CD14-positive monocyte (primary cell): ENCODE measurements around the gene LPCAT1. TPM values are rescaled to one million over a fixed set of nuclear protein-coding genes. Genes with fewer than 3 reads are reported as not detected.

ENCODE experiments used
- DNase-seq, 3 donors: peaks; one replicate each; pipeline ENCODE4 v3.0.0-alpha.2; 2011 to 2022
- H2AFZ ChIP-seq: 2 replicates; pipeline ENCODE4 v1.6.0; 2012; ENCODE audit warnings: mild to moderate bottlenecking, low read depth, low read length, inconsistent platforms; ENCODE audit not compliant: insufficient read depth, poor library complexity, severe bottlenecking
- H3K27ac ChIP-seq, 2 donors: 1 replicate in 1 of 2; 2 replicates in 1 of 2; pipeline ENCODE4 v1.5.1; 2012 to 2013; ENCODE audit warnings: low read length in 2 of 2, control low read depth in 1 of 2, inconsistent platforms in 1 of 2, low read depth in 1 of 2, mild to moderate bottlenecking in 1 of 2
- H3K27me3 ChIP-seq, 2 donors: one replicate each; pipeline versions ENCODE4 v1.6.0 to v1.6.1; 2011 to 2013; ENCODE audit warnings: low read length in 2 of 2; ENCODE audit not compliant: control insufficient read depth in 2 of 2, insufficient read depth in 2 of 2
- H3K36me3 ChIP-seq, 2 donors: replicated peaks in 1 of 2; 1 replicate in 1 of 2; 2 replicates in 1 of 2; pipeline versions ENCODE4 v1.5.1 to v1.6.1; 2012 to 2013; ENCODE audit warnings: low read length in 2 of 2, control low read depth in 1 of 2, inconsistent platforms in 1 of 2, mild to moderate bottlenecking in 1 of 2; ENCODE audit not compliant: insufficient read depth in 2 of 2, control insufficient read depth in 1 of 2
- H3K4me1 ChIP-seq, 2 donors: 1 replicate in 1 of 2; 2 replicates in 1 of 2; pipeline versions ENCODE4 v1.5.1 to v1.6.1; 2012 to 2013; ENCODE audit warnings: low read length in 2 of 2, control low read depth in 1 of 2, inconsistent platforms in 1 of 2, mild to moderate bottlenecking in 1 of 2, moderate library complexity in 1 of 2; ENCODE audit not compliant: insufficient read depth in 2 of 2, control insufficient read depth in 1 of 2
- H3K4me2 ChIP-seq: replicated peaks from 2 replicates; pipeline ENCODE3; 2012; ENCODE audit warnings: low read length, moderate library complexity, mild to moderate bottlenecking; ENCODE audit not compliant: poor library complexity, severe bottlenecking; ENCODE audit errors: extremely low read depth
- H3K4me3 ChIP-seq, 3 experiments: fragments of 200-600 bp in 1 of 3; sonication (generic) in 1 of 3; replicated peaks in 1 of 3; 1 replicate in 2 of 3; 2 replicates in 1 of 3; pipeline ENCODE4 v1.5.1; 2011 to 2013; ENCODE audit warnings: low read length in 3 of 3, mild to moderate bottlenecking in 3 of 3, control low read depth in 2 of 3, low read depth in 2 of 3, inconsistent platforms in 1 of 3, moderate library complexity in 1 of 3
- H3K79me2 ChIP-seq: 2 replicates; pipeline ENCODE4 v1.6.0; 2012; ENCODE audit warnings: mild to moderate bottlenecking, control low read depth, inconsistent platforms, low read length, moderate library complexity; ENCODE audit not compliant: insufficient read depth
- H3K9ac ChIP-seq: 2 replicates; pipeline ENCODE4 v1.6.0; 2017; ENCODE audit warnings: low read length, mild to moderate bottlenecking; ENCODE audit not compliant: insufficient read depth, poor library complexity, severe bottlenecking
- H3K9me3 ChIP-seq, 2 donors: replicated peaks in 1 of 2; 1 replicate in 1 of 2; 2 replicates in 1 of 2; pipeline versions ENCODE4 v1.5.1 to v1.6.1; 2012 to 2013; ENCODE audit warnings: low read length in 2 of 2, control low read depth in 1 of 2; ENCODE audit not compliant: control insufficient read depth in 1 of 2, insufficient read depth in 1 of 2
- H4K20me1 ChIP-seq: 2 replicates; pipeline ENCODE4 v1.6.0; 2012; ENCODE audit warnings: mild to moderate bottlenecking, low read length, control low read depth, moderate library complexity; ENCODE audit not compliant: insufficient read depth
- H3K27ac Mint-ChIP-seq, 7 donors: one replicate each; pipeline ENCODE4 v1.8.0; 2020; ENCODE audit warnings: mild to moderate bottlenecking in 7 of 7, mixed read lengths in 7 of 7, moderate library complexity in 6 of 7, inconsistent platforms in 2 of 7
- H3K27me3 Mint-ChIP-seq, 3 donors: one replicate each; pipeline ENCODE4 v1.8.0; 2021 to 2022; ENCODE audit warnings: low read depth in 3 of 3, mild to moderate bottlenecking in 3 of 3, mixed read lengths in 3 of 3, moderate library complexity in 3 of 3, inconsistent platforms in 1 of 3
- H3K36me3 Mint-ChIP-seq, 2 donors: one replicate each; pipeline ENCODE4 v1.8.0; 2020; ENCODE audit warnings: mixed read lengths in 2 of 2, inconsistent platforms in 1 of 2, mild to moderate bottlenecking in 1 of 2
- H3K4me1 Mint-ChIP-seq: one replicate; pipeline ENCODE4 v1.8.0; 2020; ENCODE audit warnings: mild to moderate bottlenecking, mixed read lengths
- H3K4me3 Mint-ChIP-seq, 2 donors: one replicate each; pipeline ENCODE4 v1.8.0; 2020; ENCODE audit warnings: mild to moderate bottlenecking in 2 of 2, mixed read lengths in 2 of 2, moderate library complexity in 1 of 2
- H3K9me3 Mint-ChIP-seq, 7 donors: one replicate each; pipeline ENCODE4 v1.8.0; 2020 to 2022; ENCODE audit warnings: mixed read lengths in 7 of 7, mild to moderate bottlenecking in 6 of 7, moderate library complexity in 6 of 7, inconsistent platforms in 2 of 7
- WGBS: methylation state at CpG from one replicate; pipeline ENCODE4 v1.1.5; 2013; ENCODE audit warnings: missing lambda C conversion rate; ENCODE audit not compliant: insufficient coverage; 5-methylcytosine and 5-hydroxymethylcytosine counted together
- intact Hi-C, 2 donors: fragments of 100-400 bp; cut with micrococcal nuclease; formaldehyde crosslinking; loops; one replicate each; pipeline versions ENCODE4 v1.15.0 to v1.15.1; 2023
- polyA plus RNA-seq, 3 donors: library from polyadenylated mRNA; depleted of rRNA in 1 of 3; unstranded in 2 of 3; stranded (reverse) in 1 of 3; fragments of 300-500 nt in 2 of 3; fragments of >200 nt in 1 of 3; fragmentation: Illumina TruSeq in 2 of 3; gene quantifications; 1 replicate in 2 of 3; 2 replicates in 1 of 3; pipeline ENCODE4 v1.2.3, GENCODE V29; 2012 to 2021
- TF ChIP-seq, protein P1 (sequence below): fragments of 200-600 bp; IDR thresholded peaks from one replicate; pipeline ENCODE4 v1.8.0; 2022; ENCODE audit warnings: antibody characterized with exemption, mild to moderate bottlenecking

Gene LPCAT1
- polyA plus RNA-seq, 3 donors, result 34.1 to 53.9 (median 34.8) TPM

GRCh38 chr5:1502046-1502736, 21.6 kb downstream of the LPCAT1 start:
- Histone ChIP-seq H3K79me2 (peaks cover 81% of the 10 kb centered on the region), H3K4me3 (peak overlapping the region in 1 of 3 experiments; percentile 46), H3K4me2 (peak overlapping the region; percentile 52), H3K27me3 (no peaks in the 10 kb centered on the region), H3K4me1 (peaks cover 91 to 99% of the 10 kb centered on the region in 2 donors), H3K9me3 (no peaks in the 10 kb centered on the region), H2AFZ (no peak overlapping the region), H3K36me3 (peaks cover 6 to 13% of the 10 kb centered on the region in 2 donors), H4K20me1 (peaks cover 16% of the 10 kb centered on the region), H3K9ac (peak overlapping the region; percentile 70), H3K27ac (peak overlapping the region; percentile 94 to 96)
- H3K9me3 Mint-ChIP-seq, result no peaks in the 10 kb centered on the region
- peak overlapping the region; percentile 99 to 100 (median 100) for H3K27ac Mint-ChIP-seq
- H3K4me1 Mint-ChIP-seq, result peaks cover 89% of the 10 kb centered on the region
- intact Hi-C loops, result loop anchor here (2.0 kb wide), 2 partner anchors 15 to 23 kb away; no protein-coding TSS in a partner anchor
- H3K27me3 Mint-ChIP-seq, result peaks cover 0 to 5% (median 0%) of the 10 kb centered on the region in 3 donors
- WGBS, result 76% methylated on average over 16 of the region's 23 CpGs
- peak overlapping the region; percentile 71 to 84 for H3K4me3 Mint-ChIP-seq
- DNase-seq, result peak; percentile 90 to 97 (median 96)
- H3K36me3 Mint-ChIP-seq, result peaks cover 38 to 41% of the 10 kb centered on the region in 2 donors
- TF ChIP-seq, protein P1, sequence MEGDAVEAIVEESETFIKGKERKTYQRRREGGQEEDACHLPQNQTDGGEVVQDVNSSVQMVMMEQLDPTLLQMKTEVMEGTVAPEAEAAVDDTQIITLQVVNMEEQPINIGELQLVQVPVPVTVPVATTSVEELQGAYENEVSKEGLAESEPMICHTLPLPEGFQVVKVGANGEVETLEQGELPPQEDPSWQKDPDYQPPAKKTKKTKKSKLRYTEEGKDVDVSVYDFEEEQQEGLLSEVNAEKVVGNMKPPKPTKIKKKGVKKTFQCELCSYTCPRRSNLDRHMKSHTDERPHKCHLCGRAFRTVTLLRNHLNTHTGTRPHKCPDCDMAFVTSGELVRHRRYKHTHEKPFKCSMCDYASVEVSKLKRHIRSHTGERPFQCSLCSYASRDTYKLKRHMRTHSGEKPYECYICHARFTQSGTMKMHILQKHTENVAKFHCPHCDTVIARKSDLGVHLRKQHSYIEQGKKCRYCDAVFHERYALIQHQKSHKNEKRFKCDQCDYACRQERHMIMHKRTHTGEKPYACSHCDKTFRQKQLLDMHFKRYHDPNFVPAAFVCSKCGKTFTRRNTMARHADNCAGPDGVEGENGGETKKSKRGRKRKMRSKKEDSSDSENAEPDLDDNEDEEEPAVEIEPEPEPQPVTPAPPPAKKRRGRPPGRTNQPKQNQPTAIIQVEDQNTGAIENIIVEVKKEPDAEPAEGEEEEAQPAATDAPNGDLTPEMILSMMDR, result no peak

DNA sequence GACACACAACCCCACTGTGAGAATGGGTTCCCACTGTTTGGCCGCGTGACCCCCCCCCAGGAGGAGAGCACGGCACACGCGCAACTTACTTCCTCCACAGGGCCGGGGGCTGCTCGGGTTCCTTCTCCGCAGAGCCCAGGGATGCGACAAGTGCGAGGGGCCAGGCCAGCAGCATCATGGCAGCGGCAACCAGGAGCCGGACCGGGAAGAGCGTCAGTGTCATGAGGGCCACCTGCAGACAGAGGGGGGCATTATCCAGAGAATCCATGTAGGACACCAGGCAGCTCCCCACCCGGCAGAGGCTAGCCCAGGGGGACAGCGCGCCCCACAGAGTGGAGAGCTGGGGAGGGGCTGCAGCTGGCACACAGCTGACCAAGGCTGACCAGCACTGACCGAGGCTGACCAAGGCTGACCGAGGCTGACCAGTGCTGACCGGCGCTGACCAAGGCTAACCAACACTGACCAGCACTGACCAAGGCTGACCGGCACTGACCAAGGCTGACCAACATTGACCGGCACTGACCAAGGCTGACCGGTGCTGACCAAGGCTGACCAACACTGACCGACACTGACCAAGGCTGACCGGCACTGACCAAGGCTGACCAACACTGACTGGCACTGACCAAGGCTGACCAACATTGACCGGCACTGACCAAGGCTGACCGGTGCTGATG, 22.3 kb downstream of the LPCAT1 start:
- Histone ChIP-seq H3K27me3 (no peaks in the 10 kb centered on the region), H3K9me3 (no peaks in the 10 kb centered on the region), H3K36me3 (peaks cover 6 to 13% of the 10 kb centered on the region in 2 donors), H2AFZ (no peak overlapping the region), H3K4me3 (peak overlapping the region in 1 of 3 experiments; percentile 36), H3K79me2 (peaks cover 81% of the 10 kb centered on the region), H3K4me2 (peak overlapping the region; percentile 31), H3K4me1 (peaks cover 94 to 99% of the 10 kb centered on the region in 2 donors), H3K27ac (peak overlapping the region; percentile 94 to 96), H3K9ac (peak overlapping the region; percentile 57), H4K20me1 (peaks cover 9% of the 10 kb centered on the region)
- WGBS, result 77% methylated on average over 28 of the region's 28 CpGs
- H3K27ac Mint-ChIP-seq, result peak overlapping the region; percentile 99 to 100 (median 100)
- no peak for DNase-seq
- H3K4me1 Mint-ChIP-seq, result peaks cover 90% of the 10 kb centered on the region
- no peaks in the 10 kb centered on the region for H3K9me3 Mint-ChIP-seq
- H3K4me3 Mint-ChIP-seq, result peak overlapping the region in 1 of 2 donors; percentile 64
- H3K36me3 Mint-ChIP-seq, result peaks cover 43 to 44% of the 10 kb centered on the region in 2 donors
- H3K27me3 Mint-ChIP-seq, result peaks cover 0 to 4% (median 0%) of the 10 kb centered on the region in 3 donors
- intact Hi-C loops, result loop anchor here (2.0 kb wide), 2 partner anchors 15 to 23 kb away; no protein-coding TSS in a partner anchor
- TF ChIP-seq, protein P1, result no peak
